ENCODE measurements around the gene RAB10. TPM values are rescaled to one million over a fixed set of nuclear protein-coding genes. Genes with fewer than 3 reads are reported as not detected.

RAB10 gene
- polyA plus RNA-seq, 3 donors from 2014 or later = 69.9 to 85.2 (median 80.5) TPM

DNA sequence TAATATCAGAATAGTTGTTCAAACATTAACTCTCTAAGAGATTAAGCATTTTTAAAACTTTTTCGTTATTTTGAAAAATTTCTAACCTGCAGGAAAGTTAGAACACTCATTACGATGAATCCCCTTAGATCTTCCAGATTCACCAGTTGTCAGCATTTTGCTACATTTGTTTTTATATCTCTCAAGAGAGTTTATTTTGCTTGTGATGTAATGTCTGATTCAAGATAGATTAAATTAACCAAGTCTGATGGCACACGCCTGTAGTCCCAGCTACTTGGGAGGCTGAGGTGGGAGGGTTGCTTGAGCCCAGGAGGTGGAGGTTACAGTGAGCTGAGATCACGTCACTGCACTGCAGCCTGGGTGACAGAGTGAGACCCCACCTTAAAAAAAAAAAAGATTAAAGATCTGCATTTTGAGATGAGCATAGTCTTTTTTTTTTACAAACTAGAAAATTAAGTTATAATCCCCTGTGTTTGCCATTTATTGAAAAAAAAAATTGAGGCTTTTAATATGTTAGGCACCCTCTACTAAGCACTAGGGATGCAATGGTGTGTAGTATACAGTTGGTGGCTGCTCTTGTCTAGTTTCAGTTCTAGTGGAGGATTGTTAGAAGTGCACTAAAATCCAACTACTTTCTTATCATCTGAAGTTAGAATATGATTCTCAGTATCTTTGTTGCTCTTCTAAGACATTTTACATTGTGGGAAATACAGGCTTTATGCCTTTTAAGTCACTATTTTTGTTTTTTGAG lies 20.9 kb downstream of the RAB10 start:
- Mint-ChIP-seq H3K27me3 (ENCODE audit: low read depth in 3 of 3) (peaks cover 0 to 2% (median 1%) of the 10 kb centered on the region in 3 donors), H3K36me3 (peaks cover 0 to under 1% (median 0%) of the 10 kb centered on the region in 3 donors), H3K4me3 (no peak overlapping the region), H3K4me1 (peaks cover 53 to 81% of the 10 kb centered on the region in 2 donors), H3K27ac (peak overlapping the region in 4 of 6 donors; percentile 1 to 58 (median 46)), H3K9me3 (no peaks in the 10 kb centered on the region)
- DNase-seq = no peak

DNA sequence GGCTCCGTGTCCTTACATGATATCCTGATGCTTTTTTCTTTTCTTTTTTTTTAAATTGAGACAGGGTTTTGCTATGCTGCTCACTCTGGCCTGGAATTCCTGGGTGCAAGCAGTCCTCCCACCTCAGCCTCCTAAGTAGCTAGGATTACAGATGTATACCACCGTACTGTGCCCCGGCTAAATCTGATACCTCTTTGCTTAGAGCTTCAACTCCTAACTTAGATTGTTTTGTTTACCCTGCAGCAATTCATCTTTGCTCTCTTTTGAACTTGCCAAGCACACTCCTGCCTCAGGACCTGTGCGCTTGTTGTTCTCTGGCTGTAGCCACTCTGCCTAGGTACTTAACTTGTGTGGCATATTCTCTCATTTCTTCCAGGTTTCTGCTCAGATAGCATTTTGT lies 24.5 kb downstream of the RAB10 start:
- H3K36me3 Mint-ChIP-seq = peaks cover 0 to 3% (median 0%) of the 10 kb centered on the region in 3 donors

GRCh38 chr2:26059542-26059941 lies 25.7 kb downstream of the RAB10 start:
- no peak for DNase-seq
- H3K4me3 Mint-ChIP-seq = no peak overlapping the region
- no peak overlapping the region for H3K27ac Mint-ChIP-seq
- H3K36me3 Mint-ChIP-seq = peaks cover 0 to 3% (median 0%) of the 10 kb centered on the region in 3 donors
- H3K4me1 Mint-ChIP-seq = peaks cover 29 to 70% of the 10 kb centered on the region in 2 donors
- peaks cover 0 to 4% (median 0%) of the 10 kb centered on the region in 3 donors for H3K27me3 Mint-ChIP-seq (ENCODE audit: low read depth in 3 of 3)
- H3K9me3 Mint-ChIP-seq = no peaks in the 10 kb centered on the region

More for the DNA sequence above, 24.5 kb downstream of the RAB10 start:
- H3K9me3 Mint-ChIP-seq = no peaks in the 10 kb centered on the region
- peaks cover 31 to 69% of the 10 kb centered on the region in 2 donors for H3K4me1 Mint-ChIP-seq
- no peak overlapping the region for H3K4me3 Mint-ChIP-seq
- DNase-seq = no peak
- peak overlapping the region in 3 of 6 donors; percentile 19 to 28 (median 23) for H3K27ac Mint-ChIP-seq
- H3K27me3 Mint-ChIP-seq (ENCODE audit: low read depth in 3 of 3) = peaks cover 0 to 4% (median 0%) of the 10 kb centered on the region in 3 donors

DNA sequence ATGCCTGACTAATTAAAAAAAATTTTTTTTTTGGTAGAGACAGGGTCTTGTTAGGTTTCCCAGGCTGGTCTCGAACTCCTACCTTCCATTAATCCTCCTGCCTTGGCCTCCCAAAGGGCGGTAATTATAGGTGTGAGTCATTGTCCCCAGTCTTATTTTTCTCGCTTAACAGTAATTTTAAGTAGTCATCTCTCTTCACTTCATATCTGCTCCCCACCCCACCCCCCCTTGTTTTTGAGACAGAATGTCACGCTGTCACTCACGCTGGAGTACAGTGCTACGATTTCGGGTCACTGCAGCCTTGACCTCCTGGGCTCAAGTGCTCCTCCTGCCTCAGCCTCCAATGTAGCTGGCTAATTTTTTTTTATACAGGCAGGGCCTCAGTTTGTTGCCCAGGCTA lies 27.7 kb downstream of the RAB10 start:
- H3K4me1 Mint-ChIP-seq = peaks cover 26 to 74% of the 10 kb centered on the region in 2 donors
- peaks cover 0 to 3% (median 0%) of the 10 kb centered on the region in 3 donors for H3K36me3 Mint-ChIP-seq
- H3K4me3 Mint-ChIP-seq = no peak overlapping the region
- no peak for DNase-seq
- H3K9me3 Mint-ChIP-seq = no peaks in the 10 kb centered on the region
- no peak overlapping the region for H3K27ac Mint-ChIP-seq
- H3K27me3 Mint-ChIP-seq (ENCODE audit: low read depth in 3 of 3) = peaks cover 0 to 4% (median 0%) of the 10 kb centered on the region in 3 donors

DNA sequence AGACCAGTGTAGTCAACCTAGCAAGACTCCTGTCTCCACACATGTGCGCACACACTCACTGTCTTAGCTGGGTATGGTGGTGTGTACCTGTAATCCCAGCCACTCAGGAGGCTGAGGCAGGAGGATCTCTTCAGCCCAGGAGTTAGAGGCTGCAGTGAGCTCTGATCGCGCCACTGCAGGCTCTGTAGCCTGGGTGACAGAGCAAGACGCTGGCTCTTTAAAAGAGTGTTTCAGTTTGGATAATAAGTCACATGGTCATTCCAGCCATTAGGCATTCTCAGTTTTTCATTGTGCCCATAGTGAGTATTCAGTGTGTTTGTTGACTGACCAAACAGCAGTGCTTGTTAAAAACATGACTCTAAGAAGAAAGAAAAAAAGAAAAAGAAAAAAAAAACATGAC lies 31.0 kb downstream of the RAB10 start:
- Mint-ChIP-seq H3K27ac (peak overlapping the region in 2 of 6 donors; percentile 48 to 53), H3K27me3 (ENCODE audit: low read depth in 3 of 3) (peaks cover 0 to 1% (median 0%) of the 10 kb centered on the region in 3 donors), H3K9me3 (no peaks in the 10 kb centered on the region), H3K4me1 (peaks cover 37 to 70% of the 10 kb centered on the region in 2 donors), H3K4me3 (no peak overlapping the region), H3K36me3 (peaks cover 0 to 2% (median 0%) of the 10 kb centered on the region in 3 donors)
- no peak for DNase-seq

DNA sequence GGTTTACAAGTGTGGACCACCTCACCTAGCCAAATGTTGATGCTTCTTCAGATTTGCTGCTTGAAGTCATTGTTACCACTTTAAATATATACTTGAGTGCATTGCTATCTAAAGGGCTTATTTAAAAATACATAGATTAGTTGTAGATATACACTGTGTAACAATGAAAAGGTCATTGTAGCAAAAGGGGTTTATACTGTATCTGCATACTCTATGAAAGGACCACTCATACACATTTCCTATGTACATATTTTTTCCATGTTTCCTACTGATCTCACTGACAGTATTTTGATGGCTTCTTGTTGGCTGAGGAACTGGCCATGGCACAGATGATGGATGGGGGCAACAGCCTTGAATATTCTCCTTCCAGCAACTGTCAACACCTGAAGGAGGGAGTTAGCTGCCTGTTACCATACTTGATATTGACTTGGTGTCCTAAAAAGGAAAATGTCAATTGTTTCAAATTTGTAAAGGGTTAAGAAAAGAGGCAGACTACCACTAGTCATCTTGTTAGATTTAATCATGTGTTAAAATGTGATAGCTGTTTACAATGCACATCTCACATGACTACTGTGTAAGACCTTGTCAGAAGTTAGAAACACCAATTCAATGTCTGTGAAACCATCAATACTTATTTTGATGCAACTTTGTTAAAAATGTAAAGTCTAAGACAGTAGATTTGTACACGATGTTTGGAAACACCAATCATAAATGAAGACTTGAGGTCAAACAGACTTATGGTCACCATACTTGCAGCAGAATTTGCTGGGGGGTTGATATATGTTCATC lies 33.5 kb downstream of the RAB10 start:
- Mint-ChIP-seq H3K27me3 (ENCODE audit: low read depth in 3 of 3) (peaks cover 0 to 1% (median 0%) of the 10 kb centered on the region in 3 donors), H3K36me3 (no peaks in the 10 kb centered on the region), H3K9me3 (no peaks in the 10 kb centered on the region), H3K27ac (peak overlapping the region in 5 of 6 donors; percentile 42 to 79 (median 74)), H3K4me3 (peak overlapping the region in 3 of 5 donors; percentile 50 to 71 (median 62)), H3K4me1 (peaks cover 52 to 75% of the 10 kb centered on the region in 2 donors)
- no peak for DNase-seq

GRCh38 chr2:26067980-26068507 lies 34.2 kb downstream of the RAB10 start:
- Mint-ChIP-seq H3K36me3 (no peaks in the 10 kb centered on the region), H3K27me3 (ENCODE audit: low read depth in 3 of 3) (peaks cover 0 to 1% (median 0%) of the 10 kb centered on the region in 3 donors), H3K27ac (peak overlapping the region; percentile 42 to 79 (median 73)), H3K4me1 (peaks cover 55 to 81% of the 10 kb centered on the region in 2 donors), H3K4me3 (peak overlapping the region; percentile 50 to 71 (median 62)), H3K9me3 (no peaks in the 10 kb centered on the region)
- DNase-seq = no peak

DNA sequence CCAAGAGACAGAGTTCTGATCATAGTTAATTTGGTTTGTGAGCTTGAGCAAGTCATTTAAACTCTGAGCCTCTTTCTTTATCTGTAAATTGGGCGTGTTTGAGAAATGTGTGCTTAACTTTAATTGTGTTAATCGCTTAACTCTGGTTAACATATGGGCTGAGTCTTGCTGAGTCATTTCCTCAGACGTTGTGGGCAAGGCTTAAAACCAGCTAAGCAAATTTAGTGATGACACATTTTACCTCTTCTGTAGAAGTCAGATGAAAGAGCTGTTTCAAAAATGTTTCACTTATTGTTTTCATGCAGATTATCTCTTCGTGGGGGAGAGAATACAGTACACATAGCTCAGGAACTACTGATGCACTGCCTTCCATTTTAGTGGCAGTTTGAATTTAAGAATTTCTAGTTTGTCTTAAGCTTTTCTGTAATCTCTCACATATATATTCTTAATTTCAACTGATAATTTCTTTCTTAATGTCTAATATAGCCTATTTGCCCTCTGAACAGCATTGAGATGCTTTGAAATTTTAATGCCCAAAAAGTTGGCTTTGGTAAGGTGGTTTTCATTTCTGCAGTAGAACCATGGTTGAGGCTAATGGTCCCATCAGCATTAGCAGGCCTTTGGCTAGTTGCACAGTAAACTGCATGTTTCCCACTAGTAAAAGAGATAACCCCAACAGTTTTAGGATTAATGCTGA lies 34.9 kb downstream of the RAB10 start:
- Mint-ChIP-seq H3K27ac (peak overlapping the region; percentile 42 to 79 (median 55)), H3K4me1 (peaks cover 61 to 81% of the 10 kb centered on the region in 2 donors), H3K27me3 (ENCODE audit: low read depth in 3 of 3) (no peaks in the 10 kb centered on the region), H3K36me3 (no peaks in the 10 kb centered on the region), H3K4me3 (peak overlapping the region; percentile 8 to 74 (median 62)), H3K9me3 (no peaks in the 10 kb centered on the region)
- DNase-seq = peak; percentile 12 to 45 (median 32)

DNA sequence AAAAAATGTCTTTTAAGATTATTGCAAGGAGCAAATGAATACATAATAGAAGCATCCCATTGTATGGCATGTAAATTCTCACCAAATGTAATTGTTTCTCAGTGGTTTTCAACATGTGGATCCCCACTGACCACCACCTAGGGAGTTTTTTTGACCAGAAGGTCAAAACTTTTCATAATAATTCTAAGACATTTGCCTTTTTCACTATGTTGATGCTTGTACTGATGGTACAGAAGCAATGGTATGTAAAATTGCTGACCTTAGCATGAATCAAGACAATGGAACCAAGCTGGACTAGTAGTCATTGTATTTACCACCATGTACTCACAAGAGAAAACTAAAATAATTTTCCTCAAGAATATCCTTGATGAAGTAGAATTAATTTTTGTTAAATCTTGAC lies 36.8 kb downstream of the RAB10 start:
- Mint-ChIP-seq H3K9me3 (no peaks in the 10 kb centered on the region), H3K4me1 (peaks cover 65 to 84% of the 10 kb centered on the region in 2 donors), H3K27me3 (ENCODE audit: low read depth in 3 of 3) (no peaks in the 10 kb centered on the region), H3K36me3 (no peaks in the 10 kb centered on the region), H3K27ac (peak overlapping the region in 1 of 6 donors; percentile 60), H3K4me3 (no peak overlapping the region)
- no peak for DNase-seq

DNA sequence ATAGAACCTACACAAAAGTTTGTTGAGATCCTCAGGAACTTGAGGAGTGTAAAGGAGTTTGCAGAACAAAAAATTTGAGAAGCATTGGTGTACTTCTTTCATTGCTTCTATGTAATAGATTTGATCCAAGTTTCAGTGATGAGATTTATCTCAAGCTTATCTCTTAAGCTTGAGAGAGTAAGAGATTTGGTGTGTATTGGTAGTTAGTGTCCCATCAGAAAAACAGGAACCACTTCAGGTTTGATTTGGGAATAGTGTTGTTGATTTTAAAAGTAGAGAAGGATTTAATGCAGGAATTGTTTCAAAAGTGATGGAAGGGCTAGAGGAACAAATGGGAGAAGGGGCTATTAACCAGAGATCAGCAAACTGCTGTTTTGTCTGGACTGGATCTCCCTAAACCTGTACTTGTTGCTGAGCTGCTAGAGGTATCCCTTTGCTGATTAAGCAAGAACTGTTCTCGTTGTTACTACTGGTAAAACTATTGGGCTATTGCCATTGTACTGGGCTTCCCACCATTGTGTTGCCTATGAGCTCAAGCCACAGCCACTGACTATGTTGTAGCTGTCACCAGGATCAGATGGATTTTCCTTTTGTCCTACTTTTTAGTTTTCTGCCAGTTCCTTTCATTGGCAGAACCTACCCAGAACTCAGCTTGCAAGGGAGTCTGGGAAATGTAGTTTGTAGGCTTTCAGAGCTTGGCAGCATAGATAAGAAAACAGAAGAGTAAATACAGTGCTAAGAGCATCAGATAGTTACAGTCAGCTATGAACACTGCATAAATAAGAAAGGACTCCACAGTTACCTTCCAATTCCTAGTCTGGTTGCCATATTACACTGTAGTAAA lies 39.3 kb downstream of the RAB10 start:
- Mint-ChIP-seq H3K36me3 (no peaks in the 10 kb centered on the region), H3K27ac (peak overlapping the region in 4 of 6 donors; percentile 27 to 73 (median 54)), H3K27me3 (ENCODE audit: low read depth in 3 of 3) (no peaks in the 10 kb centered on the region), H3K4me3 (no peak overlapping the region), H3K9me3 (no peaks in the 10 kb centered on the region), H3K4me1 (peaks cover 53 to 72% of the 10 kb centered on the region in 2 donors)
- no peak for DNase-seq

GRCh38 chr2:26073830-26074229 lies 39.9 kb downstream of the RAB10 start:
- no peak overlapping the region for H3K4me3 Mint-ChIP-seq
- no peaks in the 10 kb centered on the region for H3K27me3 Mint-ChIP-seq (ENCODE audit: low read depth in 3 of 3)
- no peak for DNase-seq
- H3K4me1 Mint-ChIP-seq = peaks cover 50 to 72% of the 10 kb centered on the region in 2 donors
- no peaks in the 10 kb centered on the region for H3K36me3 Mint-ChIP-seq
- no peaks in the 10 kb centered on the region for H3K9me3 Mint-ChIP-seq
- H3K27ac Mint-ChIP-seq = peak overlapping the region in 1 of 6 donors; percentile 27

- no peak overlapping the region for H3K4me3 Mint-ChIP-seq
- no peaks in the 10 kb centered on the region for H3K27me3 Mint-ChIP-seq (ENCODE audit: low read depth in 3 of 3)
- H3K9me3 Mint-ChIP-seq = no peaks in the 10 kb centered on the region
- peak overlapping the region in 1 of 6 donors; percentile 0 for H3K27ac Mint-ChIP-seq
- no peaks in the 10 kb centered on the region for H3K36me3 Mint-ChIP-seq
- no peak for DNase-seq
- peaks cover 47 to 71% of the 10 kb centered on the region in 2 donors for H3K4me1 Mint-ChIP-seq
These were observed 40.8 kb downstream of the RAB10 start for GRCh38 chr2:26074676-26075075.
